ENCODE data around the gene SGCG.

DNA sequence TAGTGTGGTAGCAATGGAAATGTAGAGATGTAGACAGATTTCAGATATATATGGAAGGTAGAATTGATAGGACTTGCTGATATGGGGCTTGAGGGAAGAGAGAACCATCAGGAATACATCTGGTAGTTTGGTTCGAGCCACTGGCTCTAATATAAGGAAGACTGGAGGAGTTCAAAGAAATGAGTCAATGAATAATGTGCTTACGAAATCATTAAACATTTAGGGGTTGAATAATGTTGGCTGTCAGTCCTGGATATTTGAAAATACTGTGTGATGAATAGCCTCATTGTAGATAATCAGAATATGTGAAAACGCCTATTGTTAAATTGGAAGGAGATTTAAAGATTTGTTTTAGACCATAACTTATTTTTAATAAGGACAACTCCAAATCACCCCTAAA is 21.6 kb downstream of the SGCG start:
- TF ChIP-seq EP300 (IDR thresholded peaks at IDR 0.05) (no peak), POLR2A (IDR thresholded peaks at IDR 0.05) (no peak), POLR2AphosphoS5 (IDR thresholded peaks at IDR 0.05) (no peak)
- TF ChIP-seq, protein P1, sequence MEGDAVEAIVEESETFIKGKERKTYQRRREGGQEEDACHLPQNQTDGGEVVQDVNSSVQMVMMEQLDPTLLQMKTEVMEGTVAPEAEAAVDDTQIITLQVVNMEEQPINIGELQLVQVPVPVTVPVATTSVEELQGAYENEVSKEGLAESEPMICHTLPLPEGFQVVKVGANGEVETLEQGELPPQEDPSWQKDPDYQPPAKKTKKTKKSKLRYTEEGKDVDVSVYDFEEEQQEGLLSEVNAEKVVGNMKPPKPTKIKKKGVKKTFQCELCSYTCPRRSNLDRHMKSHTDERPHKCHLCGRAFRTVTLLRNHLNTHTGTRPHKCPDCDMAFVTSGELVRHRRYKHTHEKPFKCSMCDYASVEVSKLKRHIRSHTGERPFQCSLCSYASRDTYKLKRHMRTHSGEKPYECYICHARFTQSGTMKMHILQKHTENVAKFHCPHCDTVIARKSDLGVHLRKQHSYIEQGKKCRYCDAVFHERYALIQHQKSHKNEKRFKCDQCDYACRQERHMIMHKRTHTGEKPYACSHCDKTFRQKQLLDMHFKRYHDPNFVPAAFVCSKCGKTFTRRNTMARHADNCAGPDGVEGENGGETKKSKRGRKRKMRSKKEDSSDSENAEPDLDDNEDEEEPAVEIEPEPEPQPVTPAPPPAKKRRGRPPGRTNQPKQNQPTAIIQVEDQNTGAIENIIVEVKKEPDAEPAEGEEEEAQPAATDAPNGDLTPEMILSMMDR (IDR thresholded peaks at IDR 0.05), result no peak

Measured in sigmoid colon (tissue), 4 donors.